ENCODE data around the gene ISM2.

The ISM2 gene

DNA sequence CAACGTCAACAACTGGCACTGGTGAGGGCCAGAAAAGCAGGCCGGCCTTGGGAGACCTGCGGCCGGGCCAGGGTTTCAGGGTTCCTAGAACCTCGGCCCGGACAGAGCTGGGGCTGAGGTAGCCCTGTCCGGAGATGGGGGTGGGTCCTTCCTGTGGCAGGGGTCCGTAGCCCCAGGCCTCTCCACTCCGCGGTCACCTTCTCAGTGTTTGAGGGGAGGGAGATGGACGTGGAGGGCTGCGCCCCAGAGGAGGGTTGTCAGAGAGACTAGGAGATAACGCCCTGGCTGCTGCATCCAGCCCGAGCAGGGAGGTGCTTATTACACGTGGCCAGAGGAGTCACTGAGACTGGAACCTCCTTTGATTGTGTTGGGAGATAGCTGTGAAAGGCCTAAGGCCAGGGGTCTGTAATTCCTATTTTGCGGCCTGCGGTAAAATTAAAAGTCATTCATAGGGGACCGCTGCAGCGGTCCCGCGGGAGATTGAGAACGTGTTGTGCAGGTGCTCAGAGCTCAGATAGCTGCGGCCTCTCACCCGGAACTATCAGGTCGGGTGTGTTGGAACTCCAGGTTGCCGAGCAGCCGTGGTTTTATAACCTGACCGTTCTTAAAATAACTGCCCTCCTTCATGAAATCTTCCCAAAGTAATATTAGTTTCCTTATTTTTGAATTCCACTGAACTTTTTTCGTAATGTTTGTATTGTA is 40.2 kb downstream of the ISM2 start:
- peak; percentile 34 for DNase-seq

DNA sequence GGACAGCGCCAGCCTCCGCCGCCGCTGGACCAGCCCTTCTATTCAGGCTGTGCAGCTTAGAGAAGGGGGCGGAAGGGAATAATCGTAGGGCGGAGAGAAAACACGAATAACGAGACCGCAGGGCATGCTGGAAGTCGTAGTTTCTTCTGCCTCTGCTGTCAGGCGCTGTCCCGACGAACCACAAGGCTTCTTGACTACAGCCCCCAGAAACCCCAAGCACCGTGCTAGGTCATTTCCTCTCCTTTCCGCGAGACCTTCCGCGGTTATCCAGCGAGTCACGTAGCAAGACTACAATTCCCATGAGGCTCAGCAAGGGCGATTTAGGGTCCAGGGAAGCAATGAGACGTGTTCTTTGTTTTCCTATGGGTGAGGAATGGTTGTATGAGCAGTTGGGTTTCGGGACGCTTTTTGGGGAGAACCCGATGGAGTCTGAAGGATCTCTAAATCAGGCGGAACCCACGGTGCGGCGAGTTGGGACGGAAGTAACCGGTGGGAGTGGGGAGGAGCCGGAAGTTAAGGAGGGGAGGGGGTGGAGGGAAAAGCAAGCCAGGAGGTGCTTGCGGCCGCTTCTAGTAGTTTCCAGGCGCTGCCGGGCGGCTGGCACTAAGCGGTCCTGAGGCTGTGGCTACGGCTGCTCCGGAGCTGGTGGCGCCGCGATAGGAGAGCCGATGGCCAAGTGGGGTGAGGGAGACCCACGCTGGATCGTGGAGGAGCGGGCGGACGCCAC is 40.9 kb downstream of the ISM2 start, which contains the start of the genes AHSA1 and VIPAS39:
AHSA1 (plus strand) TSS at position 572 of the 727 bp plus-strand sequence; CDS start at position 669, 97 bp downstream.
VIPAS39 (minus strand) TSS at position 80 of the 727 bp plus-strand sequence. CDS start 3,499 bp downstream, outside the sequence.
- DNase-seq: peak; percentile 99

DNA sequence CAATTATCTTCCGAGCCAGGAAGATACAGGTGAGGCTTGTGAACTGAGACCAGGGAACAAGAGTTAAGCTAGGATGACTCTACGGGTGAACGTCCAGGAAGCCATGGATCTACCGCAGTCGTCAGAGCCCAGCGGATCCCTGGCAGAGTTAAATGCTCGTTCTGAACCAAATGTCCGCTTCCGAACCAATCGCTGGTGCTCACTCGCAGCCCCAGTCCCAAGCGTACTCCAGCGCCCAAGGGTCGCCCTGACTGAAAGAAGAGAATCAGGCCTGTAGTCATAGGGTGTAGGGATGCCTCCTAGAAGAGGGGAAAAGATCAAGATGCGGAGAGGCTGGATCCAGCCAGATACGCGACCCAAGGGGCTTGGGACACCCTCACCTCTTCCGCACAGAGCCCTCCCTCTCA is 41.5 kb downstream of the ISM2 start:
- peak; percentile 36 for DNase-seq

DNA sequence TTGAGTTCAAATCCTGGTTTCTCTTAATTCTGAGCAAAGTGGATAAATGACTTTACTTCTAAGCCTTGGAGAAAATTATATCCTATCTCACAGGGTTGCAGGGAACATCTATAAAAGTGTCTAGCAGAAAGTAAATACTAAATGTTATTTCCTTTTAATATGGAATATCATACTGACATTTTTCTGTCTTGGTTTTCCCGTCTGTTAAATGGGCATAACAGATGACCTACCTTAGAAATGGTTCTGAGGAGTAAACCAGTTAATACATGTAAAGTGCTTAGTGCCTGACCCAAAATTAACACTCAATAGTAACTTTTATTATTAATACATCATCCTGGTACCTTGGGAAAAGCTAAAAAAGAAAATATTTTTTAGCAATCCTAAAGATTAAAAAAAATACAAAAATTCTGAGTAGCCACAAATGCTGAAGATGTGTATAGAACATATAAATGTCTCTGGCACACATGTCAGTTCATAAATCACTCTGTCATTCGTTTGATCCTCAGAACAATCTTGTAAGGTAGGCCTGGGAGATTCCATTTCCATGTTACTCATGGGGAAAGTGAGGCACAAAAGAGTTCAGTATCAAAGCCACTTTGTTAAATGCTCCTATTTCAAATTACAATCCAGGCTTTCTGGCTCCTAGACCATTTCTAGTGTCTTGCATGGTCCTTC is 42.5 kb downstream of the ISM2 start:
- no peak for DNase-seq

DNA sequence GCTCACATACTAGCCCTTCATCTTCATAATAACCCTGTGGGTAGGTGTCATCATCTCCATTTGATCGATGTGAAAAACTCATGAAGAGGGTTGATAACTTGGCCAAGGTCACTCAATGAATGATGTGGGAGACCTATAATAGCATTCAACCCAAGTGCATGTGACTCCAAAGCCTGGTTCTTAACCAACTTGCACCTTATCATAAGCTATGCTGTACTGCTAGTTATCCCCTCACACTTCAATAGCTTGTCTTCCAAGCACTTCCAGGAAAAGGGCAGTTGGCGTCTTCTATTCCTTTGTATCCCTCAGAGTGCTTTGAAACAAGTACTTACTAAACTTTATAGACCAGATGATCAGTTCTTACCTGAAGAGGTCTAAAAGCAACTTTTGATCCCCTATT is 56.4 kb downstream of the ISM2 start:
- DNase-seq: no peak

DNA sequence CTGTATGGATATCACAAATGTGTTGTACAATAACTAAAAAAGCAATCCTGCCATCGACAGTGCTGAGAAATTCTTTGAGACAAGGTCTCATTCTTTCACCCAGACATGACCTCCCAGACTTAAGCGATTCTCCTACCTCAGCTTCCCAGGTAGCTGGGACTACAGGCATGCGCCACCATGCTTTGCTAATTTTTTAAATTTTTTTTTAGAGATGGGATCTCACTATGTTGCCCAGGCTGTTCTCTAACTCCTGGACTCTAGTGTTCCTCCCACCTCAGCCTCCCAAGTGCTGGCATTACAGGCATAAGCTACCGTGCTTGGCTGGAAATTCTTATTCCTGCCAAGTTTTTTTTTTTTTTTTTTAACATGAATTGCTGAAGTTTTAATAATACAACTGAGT is 58.8 kb downstream of the ISM2 start:
- DNase-seq: no peak

DNA sequence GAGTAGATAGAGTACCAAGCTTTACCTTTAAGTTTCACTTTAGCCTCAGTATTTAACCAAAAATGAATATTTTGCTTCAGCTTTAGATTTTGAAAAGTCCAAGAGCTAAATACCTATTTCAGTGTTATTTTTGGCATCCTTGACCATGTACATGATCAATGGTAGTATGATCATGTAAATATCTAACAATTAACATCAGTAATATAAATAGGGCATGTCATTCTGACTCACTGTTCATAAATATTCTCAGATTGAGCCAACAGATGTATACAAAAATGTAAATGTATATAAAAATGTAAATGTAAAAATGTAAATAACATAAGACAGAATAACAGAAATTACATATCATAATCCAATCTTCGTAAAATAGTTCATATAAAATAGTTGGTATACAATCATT is 60.0 kb downstream of the ISM2 start:
- DNase-seq: no peak

DNA sequence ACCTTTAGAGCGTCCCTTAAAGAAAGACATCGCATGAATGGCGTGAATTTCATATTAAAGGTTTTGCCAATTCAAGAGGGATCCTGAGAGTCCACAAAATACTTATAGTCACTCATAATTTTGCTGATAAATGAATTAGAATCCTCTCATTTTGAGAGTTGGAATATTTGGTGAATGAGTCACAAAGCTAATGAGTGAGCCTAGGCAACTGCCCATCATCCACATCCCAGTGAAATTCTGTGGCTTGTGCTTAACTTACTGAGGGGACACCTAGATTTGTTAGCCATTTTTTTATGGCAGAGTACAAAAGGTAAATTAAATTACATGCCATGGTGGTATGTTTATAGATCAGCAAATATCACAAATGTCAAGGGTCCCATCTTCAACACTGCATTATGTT is 62.6 kb downstream of the ISM2 start:
- no peak for DNase-seq

DNA sequence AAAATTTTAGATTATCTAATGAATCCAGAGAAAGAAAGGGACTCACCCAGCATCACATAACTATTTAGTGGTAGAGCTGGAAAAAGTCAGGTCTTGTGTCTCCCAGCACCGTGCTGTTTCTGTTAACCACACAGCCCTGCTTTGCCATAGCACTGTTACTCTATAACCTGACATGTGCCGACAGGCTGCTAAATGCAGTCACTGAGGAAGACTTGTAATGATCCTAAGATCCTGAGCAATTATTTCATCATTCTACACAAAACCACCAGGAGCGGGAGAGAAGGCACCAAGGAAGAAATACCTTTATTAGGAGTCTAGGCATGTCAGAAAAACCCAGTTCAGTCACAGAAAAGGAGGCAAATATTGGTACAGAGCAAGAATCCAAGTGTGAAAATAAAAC is 72.2 kb downstream of the ISM2 start:
- DNase-seq: no peak

DNA sequence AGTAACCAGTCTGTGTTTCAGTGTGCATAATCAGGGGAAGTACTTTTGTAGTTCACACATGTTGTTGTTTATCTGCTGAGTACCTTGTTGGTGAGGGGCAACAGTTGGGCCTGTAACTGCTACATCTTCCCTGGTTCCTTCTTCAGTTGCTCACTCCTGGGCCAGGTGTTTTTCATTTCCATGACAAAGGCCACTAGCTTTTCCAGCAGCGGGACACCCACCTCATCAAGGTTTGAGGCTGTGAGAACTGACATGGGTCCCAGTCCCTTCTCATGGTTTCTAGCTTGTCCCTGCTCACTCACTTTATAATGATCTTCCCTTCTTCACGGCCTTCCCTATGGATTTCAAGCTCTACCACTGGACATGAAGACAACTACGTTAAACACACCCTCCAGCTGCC is 73.8 kb downstream of the ISM2 start:
- DNase-seq: no peak

Data from NCI-H1105 treated with DMSO at 0.1 percent for 48 hours (cell line).